Liver (tissue), 9 donors: ENCODE data around the gene CAPN15. TPM values are rescaled to one million over a fixed set of nuclear protein-coding genes. Genes with fewer than 3 reads are reported as not detected.

Experiments
- DNase-seq: peaks from one replicate; pipeline ENCODE4 v3.0.0-alpha.2; 2017; ENCODE audit warnings: low spot score
- H3K27ac ChIP-seq, 2 donors: one replicate each; pipeline ENCODE4 v1.7.0; 2013; ENCODE audit warnings: inconsistent platforms in 2 of 2, low read length in 2 of 2, control low read depth in 1 of 2, low read depth in 1 of 2, mild to moderate bottlenecking in 1 of 2
- H3K27me3 ChIP-seq, 4 donors: one replicate each; pipeline versions ENCODE4 v1.6.1 to v1.7.0; 2013; ENCODE audit warnings: low read length in 3 of 4, inconsistent platforms in 1 of 4, mild to moderate bottlenecking in 1 of 4, moderate library complexity in 1 of 4; ENCODE audit not compliant: control insufficient read depth in 4 of 4, insufficient read depth in 4 of 4
- H3K36me3 ChIP-seq, 4 donors: one replicate each; pipeline versions ENCODE4 v1.6.1 to v1.7.0; 2013; ENCODE audit warnings: low read length in 3 of 4, mild to moderate bottlenecking in 3 of 4, low read depth in 1 of 4, moderate library complexity in 1 of 4; ENCODE audit not compliant: control insufficient read depth in 4 of 4, insufficient read depth in 3 of 4
- H3K4me1 ChIP-seq, 4 donors: one replicate each; pipeline versions ENCODE4 v1.6.1 to v1.7.0; 2013; ENCODE audit warnings: low read length in 3 of 4, mild to moderate bottlenecking in 3 of 4, moderate library complexity in 1 of 4; ENCODE audit not compliant: control insufficient read depth in 4 of 4, insufficient read depth in 4 of 4
- H3K4me3 ChIP-seq, 3 donors: one replicate each; pipeline versions ENCODE4 v1.6.1 to v1.7.0; 2013; ENCODE audit warnings: low read length in 3 of 3, control low read depth in 1 of 3, low read depth in 1 of 3, mild to moderate bottlenecking in 1 of 3
- H3K9ac ChIP-seq, 2 donors: one replicate each; pipeline ENCODE4 v1.7.0; 2013; ENCODE audit warnings: low read length in 2 of 2, mild to moderate bottlenecking in 2 of 2, moderate library complexity in 2 of 2, control low read depth in 1 of 2, low read depth in 1 of 2
- H3K9me3 ChIP-seq, 4 donors: one replicate each; pipeline versions ENCODE4 v1.6.1 to v1.7.0; 2013; ENCODE audit warnings: low read length in 3 of 4; ENCODE audit not compliant: control insufficient read depth in 4 of 4
- CTCF ChIP-seq: fragments of 150-350 bp; IDR thresholded peaks from 2 replicates; pipeline ENCODE4 v1.5.1; 2017; ENCODE audit warnings: improper control_type of control experiment, low read depth, low read length; ENCODE audit not compliant: missing input control
- EGR1 ChIP-seq, 2 donors: IDR thresholded peaks; 2 replicates each; pipeline ENCODE4 v1.6.1; 2016 to 2018; ENCODE audit warnings: antibody characterized with exemption in 2 of 2, low read depth in 2 of 2
- FOXA1 ChIP-seq: IDR thresholded peaks from 2 replicates; pipeline ENCODE4 v1.6.1; 2016; ENCODE audit warnings: antibody characterized with exemption
- FOXA2 ChIP-seq: IDR thresholded peaks from 2 replicates; pipeline ENCODE4 v1.6.1; 2016; ENCODE audit warnings: antibody characterized with exemption
- GABPA ChIP-seq, 2 donors: IDR thresholded peaks in 1 of 2; conservative IDR thresholded peaks in 1 of 2; 2 replicates each; pipeline ENCODE4 v1.6.1; 2016; ENCODE audit warnings: antibody characterized with exemption in 2 of 2, mild to moderate bottlenecking in 1 of 2, moderate library complexity in 1 of 2
- HNF4A ChIP-seq, 2 donors: conservative IDR thresholded peaks; 2 replicates each; pipeline ENCODE4 v1.6.1; 2016; ENCODE audit warnings: antibody characterized with exemption in 2 of 2, mild to moderate bottlenecking in 2 of 2
- HNF4G ChIP-seq: IDR thresholded peaks from 2 replicates; pipeline ENCODE4 v1.6.1; 2016; ENCODE audit warnings: antibody characterized with exemption
- JUND ChIP-seq, 2 donors: IDR thresholded peaks; 2 replicates each; pipeline ENCODE4 v1.6.1; 2016; ENCODE audit warnings: antibody characterized with exemption in 2 of 2
- NR2F2 ChIP-seq: IDR thresholded peaks from 2 replicates; pipeline ENCODE4 v1.6.1; 2016; ENCODE audit warnings: antibody characterized with exemption
- RAD21 ChIP-seq, 2 donors: IDR thresholded peaks; 2 replicates each; pipeline ENCODE4 v1.6.1; 2016; ENCODE audit warnings: antibody characterized with exemption in 2 of 2, mild to moderate bottlenecking in 2 of 2
- REST ChIP-seq: IDR thresholded peaks from 2 replicates; pipeline ENCODE4 v1.6.1; 2016; ENCODE audit warnings: antibody characterized with exemption, mild to moderate bottlenecking
- RXRA ChIP-seq, 2 donors: IDR thresholded peaks; 2 replicates each; pipeline ENCODE4 v1.6.1; 2017 to 2018; ENCODE audit warnings: antibody characterized with exemption in 2 of 2, mild to moderate bottlenecking in 1 of 2
- SP1 ChIP-seq: IDR thresholded peaks from 2 replicates; pipeline ENCODE4 v1.6.1; 2018; ENCODE audit warnings: antibody characterized with exemption, mild to moderate bottlenecking
- TAF1 ChIP-seq: conservative IDR thresholded peaks from 2 replicates; pipeline ENCODE4 v1.6.1; 2016; ENCODE audit warnings: antibody characterized with exemption, mild to moderate bottlenecking
- YY1 ChIP-seq: IDR thresholded peaks from 2 replicates; pipeline ENCODE4 v1.6.1; 2016; ENCODE audit warnings: antibody characterized with exemption, mild to moderate bottlenecking
- ZBTB33 ChIP-seq: IDR thresholded peaks from 2 replicates; pipeline ENCODE4 v1.6.1; 2016; ENCODE audit warnings: antibody characterized with exemption
- WGBS: extraction: QIAGEN DNeasy Blood & Tissue Kit; methylation state at CpG from one replicate; pipeline ENCODE4 v1.1.7; 2013; 5-methylcytosine and 5-hydroxymethylcytosine counted together
- polyA plus RNA-seq, 2 donors: library from polyadenylated mRNA; stranded (reverse) in 1 of 2; unstranded in 1 of 2; fragments of 200-250 nt in 1 of 2; fragments of >200 nt in 1 of 2; fragmentation: Nextera tagmentation in 1 of 2; extraction: Ambion mirVana in 1 of 2; gene quantifications; one replicate each; pipeline versions ENCODE4 v1.2.1 to v1.2.3, GENCODE V29; 2013 to 2015
- total RNA-seq, 2 donors: library from RNA; depleted of rRNA; stranded (reverse); fragments of >200 nt; gene quantifications; one replicate each; pipeline ENCODE4 v1.2.3, GENCODE V29; 2014
- TF ChIP-seq, protein P1 (sequence below): IDR thresholded peaks from 2 replicates; pipeline ENCODE4 v1.6.1; 2016; ENCODE audit warnings: antibody characterized with exemption
- TF ChIP-seq, protein P2 (sequence below): IDR thresholded peaks from 2 replicates; pipeline ENCODE4 v1.6.1; 2016; ENCODE audit warnings: antibody characterized with exemption
- donor health status: healthy.
- donor health status: healthy.
- donor health status: healthy.
- donor health status: healthy.
- donor health status: healthy.

CAPN15 gene
- total and polyA plus RNA-seq, 4 donors = 5.9 to 37.2 (median 21.6) TPM

GRCh38 chr16:522320-523096 lies 5.0 kb upstream of the CAPN15 start:
- Histone ChIP-seq H3K36me3 (peaks cover 8 to 22% (median 12%) of the 10 kb centered on the region in 4 donors), H3K4me1 (peaks cover 5 to 19% (median 11%) of the 10 kb centered on the region in 4 donors), H3K9me3 (no peaks in the 10 kb centered on the region), H3K4me3 (no peak overlapping the region), H3K27me3 (no peaks in the 10 kb centered on the region), H3K9ac (no peak overlapping the region), H3K27ac (no peak overlapping the region)
- TF ChIP-seq RAD21 (IDR thresholded peaks at IDR 0.05) (no peak), HNF4A (conservative IDR thresholded peaks at IDR 0.05) (no peak), ZBTB33 (no peak), REST (no peak), JUND (IDR thresholded peaks at IDR 0.05) (no peak), FOXA2 (no peak), TAF1 (no peak), HNF4G (no peak), RXRA (IDR thresholded peaks at IDR 0.05) (no peak), NR2F2 (no peak), EGR1 (IDR thresholded peaks at IDR 0.05; ENCODE audit: low read depth in 2 of 2) (no peak), FOXA1 (no peak), YY1 (no peak), SP1 (no peak), GABPA (IDR thresholded peaks at IDR 0.05 in 1 of 2, conservative IDR thresholded peaks at IDR 0.05 in 1 of 2) (no peak), CTCF (no peak)
- TF ChIP-seq, protein P1, sequence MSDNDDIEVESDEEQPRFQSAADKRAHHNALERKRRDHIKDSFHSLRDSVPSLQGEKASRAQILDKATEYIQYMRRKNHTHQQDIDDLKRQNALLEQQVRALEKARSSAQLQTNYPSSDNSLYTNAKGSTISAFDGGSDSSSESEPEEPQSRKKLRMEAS = no peak
- TF ChIP-seq, protein P2, sequence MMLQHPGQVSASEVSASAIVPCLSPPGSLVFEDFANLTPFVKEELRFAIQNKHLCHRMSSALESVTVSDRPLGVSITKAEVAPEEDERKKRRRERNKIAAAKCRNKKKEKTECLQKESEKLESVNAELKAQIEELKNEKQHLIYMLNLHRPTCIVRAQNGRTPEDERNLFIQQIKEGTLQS = no peak
- no peak for DNase-seq
- 68% methylated on average over 23 of the region's 23 CpGs for WGBS
